HL-60 (cell line): ENCODE results near the gene NRK.
"Not testable (repeated sequence)": the region's sequence is repeated elsewhere in the genome, so short reads cannot be mapped to it uniquely, and the experiment has no call there.

Source experiments
- DNase-seq, 2 experiments: peaks; one replicate each; pipeline ENCODE4 v3.0.0-alpha.2; 2010 to 2020; ENCODE audit warnings: low read depth in 1 of 2, low spot score in 1 of 2
- H3K27ac ChIP-seq: fragments of 250-450 bp; sonication (Bioruptor Pico); replicated peaks from 2 replicates; pipeline ENCODE4 v1.5.1; 2020; ENCODE audit warnings: mild to moderate bottlenecking, moderate library complexity
- H3K27me3 ChIP-seq: fragments of 250-450 bp; sonication (Bioruptor Pico); 2 replicates; pipeline ENCODE4 v1.5.1; 2021; ENCODE audit warnings: mild to moderate bottlenecking, moderate library complexity; ENCODE audit not compliant: insufficient read depth, poor library complexity, severe bottlenecking
- H3K4me3 ChIP-seq: replicated peaks from 2 replicates; pipeline ENCODE4 v1.5.1; 2011; ENCODE audit warnings: mild to moderate bottlenecking, control low read depth, low read length; ENCODE audit not compliant: insufficient read depth
- CTCF ChIP-seq: IDR thresholded peaks from one replicate; pipeline ENCODE4 v1.5.1; 2011; ENCODE audit warnings: low read length, control low read depth, inconsistent platforms; ENCODE audit not compliant: insufficient read depth
- GABPA ChIP-seq: IDR thresholded peaks from 2 replicates; pipeline ENCODE4 v1.6.1; 2012; ENCODE audit warnings: low read depth
- POLR2AphosphoS5 ChIP-seq: IDR thresholded peaks from 2 replicates; pipeline ENCODE4 v1.6.1; 2012; ENCODE audit warnings: low read depth
- SPI1 ChIP-seq: IDR thresholded peaks from 2 replicates; pipeline ENCODE4 v1.6.1; 2012; ENCODE audit warnings: low read depth, mild to moderate bottlenecking, borderline replicate concordance

NRK gene

GRCh38 chrX:105781804-105782203, 40.5 kb upstream of the NRK start:
- H3K27ac ChIP-seq: no peak overlapping the region
- no peak overlapping the region for H3K4me3 ChIP-seq
- no peaks in the 10 kb centered on the region for H3K27me3 ChIP-seq
- TF ChIP-seq SPI1 (no peak), CTCF (no peak), POLR2AphosphoS5 (no peak), GABPA (no peak)
- no peak for DNase-seq

DNA sequence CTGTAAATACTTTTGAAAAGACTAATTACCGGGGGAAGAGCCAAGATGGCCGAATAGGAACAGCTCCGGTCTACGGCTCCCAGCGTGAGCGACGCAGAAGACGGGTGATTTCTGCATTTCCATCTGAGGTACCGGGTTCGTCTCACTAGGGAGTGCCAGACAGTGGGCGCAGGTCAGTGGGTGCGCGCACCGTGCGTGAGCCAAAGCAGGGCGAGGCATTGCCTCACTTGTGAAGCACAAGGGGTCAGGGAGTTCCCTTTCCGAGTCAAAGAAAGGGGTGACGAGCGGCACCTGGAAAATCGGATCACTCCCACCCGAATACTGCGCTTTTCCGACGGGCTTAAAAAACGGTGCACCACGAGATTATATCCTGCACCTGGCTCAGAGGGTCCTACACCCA, 25.5 kb upstream of the NRK start:
- H3K27me3 ChIP-seq, H3K27ac ChIP-seq, DNase-seq, H3K4me3 ChIP-seq: not testable (repeated sequence)

GRCh38 chrX:105803891-105804290, 18.4 kb upstream of the NRK start:
- Histone ChIP-seq H3K4me3 (no peak overlapping the region), H3K27ac (no peak overlapping the region), H3K27me3 (no peaks in the 10 kb centered on the region)
- TF ChIP-seq GABPA (no peak), CTCF (no peak), POLR2AphosphoS5 (no peak)
- no peak for DNase-seq

DNA sequence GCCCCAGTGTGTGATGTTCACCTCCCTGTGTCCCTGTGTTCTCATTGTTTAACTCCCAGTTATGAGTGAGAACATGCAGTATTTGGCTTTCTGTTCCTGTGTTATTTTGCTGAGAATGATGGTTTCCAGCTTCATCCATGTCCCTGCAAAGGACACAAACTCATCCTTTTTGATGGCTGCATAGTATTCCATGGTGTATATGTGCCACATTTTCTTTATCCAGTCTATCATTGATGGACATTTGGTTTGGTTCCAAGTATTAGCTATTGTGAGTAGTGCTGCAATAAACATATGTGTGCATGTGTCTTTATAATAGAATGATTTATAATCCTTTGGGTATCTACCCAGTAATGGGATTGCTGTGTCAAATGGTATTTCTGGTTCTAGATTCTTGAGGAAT, 16.7 kb upstream of the NRK start:
- H3K27me3 ChIP-seq, H3K27ac ChIP-seq, DNase-seq, H3K4me3 ChIP-seq: not testable (repeated sequence)

DNA sequence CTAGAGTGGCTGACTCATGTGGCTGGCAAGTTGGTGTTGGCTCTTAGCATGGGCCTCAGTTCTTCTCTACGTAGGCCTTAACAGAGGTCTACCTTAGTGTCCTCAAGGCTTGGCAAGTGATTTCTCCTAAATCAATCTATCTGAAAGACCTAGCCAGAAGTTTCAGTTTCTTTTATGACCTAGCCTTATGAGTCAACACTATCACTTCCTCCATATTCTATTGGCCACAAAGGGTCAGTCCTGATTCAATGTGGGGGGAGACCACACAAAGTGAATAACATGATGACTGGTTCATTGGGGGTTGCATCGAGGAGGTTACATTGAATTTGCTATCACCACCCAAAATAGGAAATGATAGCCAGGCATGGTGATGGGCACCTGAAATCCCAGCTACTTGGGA, 5.8 kb upstream of the NRK start:
- TF ChIP-seq CTCF: no peak
- TF ChIP-seq POLR2AphosphoS5: no peak
- H3K4me3 ChIP-seq: no peak overlapping the region
- no peak overlapping the region for H3K27ac ChIP-seq
- peaks cover 7% of the 10 kb centered on the region for H3K27me3 ChIP-seq
- DNase-seq: no peak

DNA sequence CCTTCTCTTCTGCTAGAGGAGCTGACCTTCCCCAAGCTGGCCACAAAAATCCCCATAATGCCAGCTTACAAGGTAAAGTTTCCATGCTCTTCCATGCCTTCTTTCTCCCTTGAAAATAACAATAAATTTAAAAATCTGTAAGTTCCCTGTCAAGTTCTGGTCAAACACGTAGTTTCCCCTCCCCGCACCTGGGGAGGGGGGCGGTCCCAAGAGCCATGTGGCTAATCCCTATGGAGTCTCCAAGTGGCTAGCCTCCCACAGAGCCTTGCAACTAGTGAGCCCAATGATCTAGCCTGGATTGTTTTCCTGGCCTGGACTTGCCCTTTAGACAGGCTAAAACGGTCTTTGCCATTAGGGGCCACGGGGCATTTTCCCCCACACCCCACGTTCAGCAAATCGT, 2.1 kb upstream of the NRK start:
- DNase-seq: no peak
- H3K27ac ChIP-seq: no peak overlapping the region
- H3K4me3 ChIP-seq: no peak overlapping the region
- H3K27me3 ChIP-seq: peaks cover 9% of the 10 kb centered on the region
- TF ChIP-seq CTCF: no peak
